Measurements from ENCODE around the gene JMY.

GRCh38 chr5:79205965-79206364, 30.0 kb upstream of the JMY start:
- no peak for TF ChIP-seq CTCF (conservative IDR thresholded peaks at IDR 0.05; ENCODE audit: low read depth, low read length)
- no peak for TF ChIP-seq EZH2 (IDR thresholded peaks at IDR 0.05; ENCODE audit: low read length, unreplicated experiment)
- no peak for TF ChIP-seq EZH2phosphoT487 (IDR thresholded peaks at IDR 0.05; ENCODE audit: borderline replicate concordance, low read length)
